GM19193 (cell line): ENCODE measurements around the gene EPHA1.

ENCODE experiments used
- POLR2A ChIP-seq: IDR thresholded peaks from 4 replicates; pipeline ENCODE4 v1.6.1; 2011; ENCODE audit not compliant: insufficient read depth, insufficient read length; ENCODE audit errors: extremely low read depth

Gene EPHA1

GRCh38 chr7:143387156-143387975, 21.3 kb downstream of the EPHA1 start:
- TF ChIP-seq POLR2A, result no peak

- no peak for TF ChIP-seq POLR2A
Observed at GRCh38 chr7:143385891-143386781, 22.5 kb downstream of the EPHA1 start.

DNA sequence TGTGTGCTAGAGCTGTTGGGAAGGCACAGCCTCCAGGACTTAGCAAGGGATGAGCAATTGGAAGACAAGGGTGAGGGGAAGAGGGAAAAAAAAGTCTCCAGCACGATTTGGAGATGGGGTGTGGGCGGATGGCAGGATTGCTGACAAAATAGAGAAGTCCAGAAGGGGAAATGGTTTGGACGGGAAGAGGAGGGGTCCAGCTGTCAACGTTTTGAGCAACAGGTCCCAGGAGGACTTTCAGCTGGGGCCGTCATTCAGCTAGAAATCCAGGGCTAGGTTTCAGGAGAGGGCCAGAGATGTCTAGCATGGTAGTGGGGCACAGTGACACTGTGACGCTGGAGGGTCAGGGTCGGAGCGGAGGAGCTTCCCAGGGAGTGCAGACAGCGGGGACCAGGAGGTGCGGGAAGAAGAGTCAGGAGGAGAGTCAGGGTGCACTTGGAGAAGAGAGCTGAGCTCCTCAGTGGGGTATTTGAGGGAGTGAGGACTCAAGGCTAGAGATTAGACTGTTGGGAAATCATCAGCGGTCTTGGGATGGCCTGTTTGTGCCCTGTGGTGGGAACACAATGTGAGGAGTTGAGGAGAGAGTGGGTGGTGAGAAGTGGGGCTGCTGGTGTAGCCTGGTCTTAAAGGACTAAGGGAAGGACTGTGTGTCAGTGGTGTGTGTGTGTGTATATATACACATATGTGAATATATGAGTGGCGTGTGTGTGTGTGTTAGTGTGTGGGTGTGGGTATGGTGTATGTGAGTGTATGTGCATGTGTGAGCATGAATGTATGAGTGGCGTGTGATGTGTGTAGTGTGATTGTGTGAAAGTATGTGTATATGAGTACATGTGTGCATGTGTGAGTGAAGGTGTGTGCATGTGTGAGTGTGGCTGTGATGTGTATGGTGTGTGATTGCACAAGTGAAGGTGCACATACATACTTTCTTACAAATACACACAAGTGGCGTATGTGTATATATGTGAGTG, 23.7 kb downstream of the EPHA1 start:
- TF ChIP-seq POLR2A, result no peak

- no peak for TF ChIP-seq POLR2A
Observed at GRCh38 chr7:143384148-143384547, 24.5 kb downstream of the EPHA1 start.

DNA sequence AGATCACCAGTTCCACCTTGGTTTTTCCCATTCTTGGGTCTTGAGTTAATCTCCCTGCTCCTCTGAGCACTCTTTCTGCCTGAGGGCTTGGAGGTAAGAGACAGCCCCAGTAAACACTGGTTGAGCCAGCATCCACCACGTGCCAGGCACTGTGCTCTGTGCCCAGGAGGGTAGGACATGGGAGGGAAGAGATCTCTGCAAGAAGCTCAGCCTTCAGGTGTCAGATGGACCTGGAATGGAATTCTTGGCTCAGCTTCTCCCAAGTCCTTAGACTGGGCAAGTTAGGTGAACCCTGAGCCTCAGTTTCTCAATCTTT, 25.1 kb downstream of the EPHA1 start:
- no peak for TF ChIP-seq POLR2A

- TF ChIP-seq POLR2A, result no peak
Observed at GRCh38 chr7:143382791-143383641, 25.6 kb downstream of the EPHA1 start.

GRCh38 chr7:143382126-143382790, 26.4 kb downstream of the EPHA1 start:
- TF ChIP-seq POLR2A, result no peak

DNA sequence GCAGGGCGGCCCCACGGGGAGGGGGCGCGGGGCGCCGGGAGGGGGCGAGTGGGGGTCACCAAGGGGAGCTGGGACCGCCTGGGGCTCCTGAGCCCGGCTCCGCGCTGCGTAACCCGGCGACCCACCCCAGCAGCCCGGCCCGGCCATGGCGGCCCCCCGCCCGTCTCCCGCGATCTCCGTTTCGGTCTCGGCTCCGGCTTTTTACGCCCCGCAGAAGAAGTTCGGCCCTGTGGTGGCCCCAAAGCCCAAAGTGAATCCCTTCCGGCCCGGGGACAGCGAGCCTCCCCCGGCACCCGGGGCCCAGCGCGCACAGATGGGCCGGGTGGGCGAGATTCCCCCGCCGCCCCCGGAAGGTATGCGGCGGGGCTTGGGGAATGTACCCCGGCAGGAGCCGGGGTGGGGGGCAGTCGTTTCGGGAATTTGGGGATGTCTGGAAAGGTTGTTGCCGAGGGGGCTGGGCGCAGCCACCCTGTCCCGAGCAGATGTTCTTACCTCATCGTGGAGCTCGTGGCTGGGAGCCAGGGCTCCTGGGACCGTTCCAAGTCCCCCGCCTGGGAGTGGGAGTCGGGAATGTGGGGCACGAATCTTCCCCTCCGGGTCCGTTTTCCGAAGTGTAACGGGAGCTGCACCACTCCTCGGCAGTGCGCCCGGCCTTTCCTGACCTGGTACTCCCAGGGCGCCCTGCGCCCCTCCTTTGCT, 27.1 kb downstream of the EPHA1 start:
- TF ChIP-seq POLR2A, result no peak

GRCh38 chr7:143380646-143381426, 27.8 kb downstream of the EPHA1 start, which contains the start of gene ZYX:
Gene ZYX (plus strand): TSS chr7:143381345. CDS start chr7:143381572, 227 bp downstream.
- TF ChIP-seq POLR2A, result peak; percentile 69

DNA sequence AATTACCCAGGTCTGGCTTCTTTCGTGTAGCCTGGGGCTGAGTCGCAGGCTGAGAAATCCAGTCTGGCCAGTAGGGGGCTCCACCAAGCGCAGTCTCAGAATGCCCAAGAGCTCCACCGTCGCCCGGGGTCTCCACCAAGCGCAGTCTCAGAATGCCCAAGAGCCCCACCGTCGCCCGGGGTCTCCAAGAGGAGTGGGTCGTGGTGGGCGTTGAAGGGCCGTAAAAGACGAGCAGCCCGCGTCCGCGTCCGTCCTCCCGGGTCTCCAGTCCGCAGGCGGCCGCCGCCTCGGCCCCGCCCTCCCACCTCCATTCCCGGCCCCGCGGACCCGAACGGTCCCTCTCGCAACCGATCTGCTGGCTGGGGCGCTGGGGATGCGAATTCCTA, 28.4 kb downstream of the EPHA1 start:
- TF ChIP-seq POLR2A, result peak; percentile 30

GRCh38 chr7:143379611-143380259, 28.9 kb downstream of the EPHA1 start:
- no peak for TF ChIP-seq POLR2A
